HFFc6 (cell line): ENCODE results near the gene HIBADH. TPM values are rescaled to one million over a fixed set of nuclear protein-coding genes. Genes with fewer than 3 reads are reported as not detected.
A peak's percentile ranks its signal among the peaks of the same experiment; 100 is the strongest.

Source experiments
- DNase-seq: peaks from one replicate; pipeline ENCODE4 v3.0.0-alpha.2; 2018
- H3K27ac Mint-ChIP-seq: 2 replicates; pipeline ENCODE4 v1.8.0; 2020; ENCODE audit warnings: mild to moderate bottlenecking, mixed read lengths
- H3K27me3 Mint-ChIP-seq: 2 replicates; pipeline ENCODE4 v1.8.0; 2021; ENCODE audit warnings: mild to moderate bottlenecking, moderate library complexity, mixed read lengths; ENCODE audit not compliant: insufficient read depth
- H3K36me3 Mint-ChIP-seq: 2 replicates; pipeline ENCODE4 v1.8.0; 2021; ENCODE audit warnings: low read depth, mixed read lengths
- H3K4me1 Mint-ChIP-seq: 2 replicates; pipeline ENCODE4 v1.8.0; 2020; ENCODE audit warnings: low read depth, mixed read lengths
- H3K4me3 Mint-ChIP-seq: 2 replicates; pipeline ENCODE4 v1.8.0; 2020; ENCODE audit warnings: mild to moderate bottlenecking, moderate library complexity, mixed read lengths
- H3K9me3 Mint-ChIP-seq: 2 replicates; pipeline ENCODE4 v1.8.0; 2020; ENCODE audit warnings: mild to moderate bottlenecking, mixed read lengths
- CTCF ChIP-seq: fragments of 200-600 bp; sonication (generic); IDR thresholded peaks from 2 replicates; pipeline ENCODE4 v1.5.0; 2021; ENCODE audit warnings: antibody characterized with exemption, mild to moderate bottlenecking
- total RNA-seq, 6 experiments: library from RNA; stranded (reverse); fragmentation: NEBNext Ultra II Directional; extraction: Animal tissue kit (Norgen Biotek cat#: 25700); gene quantifications; 2 replicates in 1 of 6; 3 replicates in 5 of 6; pipeline ENCODE4 v1.2.3, GENCODE V29; 2021

HIBADH gene
- total RNA-seq, 6 experiments from 2014 or later = 43.6 to 55.6 (median 47.3) TPM

- H3K36me3 Mint-ChIP-seq = peaks cover 11% of the 10 kb centered on the region
- TF ChIP-seq CTCF = peak; percentile 60
- H3K4me1 Mint-ChIP-seq = peaks cover 13% of the 10 kb centered on the region
- H3K9me3 Mint-ChIP-seq = no peaks in the 10 kb centered on the region
- H3K4me3 Mint-ChIP-seq = no peak overlapping the region
- peak overlapping the region; percentile 52; the same call in 1 of the 2 replicates for H3K27ac Mint-ChIP-seq
- peak; percentile 77 for DNase-seq
- H3K27me3 Mint-ChIP-seq = no peaks in the 10 kb centered on the region
These were observed 101.9 kb downstream of the HIBADH start for GRCh38 chr7:27560706-27561235.

- H3K4me3 Mint-ChIP-seq = no peak overlapping the region
- no peak for TF ChIP-seq CTCF
- H3K9me3 Mint-ChIP-seq = no peaks in the 10 kb centered on the region
- no peak for DNase-seq
- 0 out of 2 replicates have a peak, but pooled peaks cover under 1% of the 10 kb centered on the region for H3K36me3 Mint-ChIP-seq
- H3K27me3 Mint-ChIP-seq = no peaks in the 10 kb centered on the region
- peaks cover 3% of the 10 kb centered on the region for H3K4me1 Mint-ChIP-seq
- H3K27ac Mint-ChIP-seq = no peak overlapping the region
These were observed 107.0 kb downstream of the HIBADH start for GRCh38 chr7:27555670-27556069.

GRCh38 chr7:27554826-27555225 lies 107.9 kb downstream of the HIBADH start:
- TF ChIP-seq CTCF = no peak
- H3K27ac Mint-ChIP-seq = no peak overlapping the region
- no peak overlapping the region for H3K4me3 Mint-ChIP-seq

GRCh38 chr7:27553273-27553672 lies 109.4 kb downstream of the HIBADH start:
- no peak overlapping the region for H3K27ac Mint-ChIP-seq
- no peaks in the 10 kb centered on the region for H3K9me3 Mint-ChIP-seq
- H3K27me3 Mint-ChIP-seq = no peaks in the 10 kb centered on the region
- H3K36me3 Mint-ChIP-seq = 0 out of 2 replicates have a peak, but pooled peaks cover 7% of the 10 kb centered on the region
- no peak for TF ChIP-seq CTCF
- no peak for DNase-seq
- H3K4me3 Mint-ChIP-seq = no peak overlapping the region
- H3K4me1 Mint-ChIP-seq = no peaks in the 10 kb centered on the region

More at GRCh38 chr7:27554826-27555225, 107.9 kb downstream of the HIBADH start:
- H3K9me3 Mint-ChIP-seq = no peaks in the 10 kb centered on the region
- H3K4me1 Mint-ChIP-seq = no peaks in the 10 kb centered on the region
- 0 out of 2 replicates have a peak, but pooled peaks cover 7% of the 10 kb centered on the region for H3K36me3 Mint-ChIP-seq
- no peaks in the 10 kb centered on the region for H3K27me3 Mint-ChIP-seq
- DNase-seq = no peak

DNA sequence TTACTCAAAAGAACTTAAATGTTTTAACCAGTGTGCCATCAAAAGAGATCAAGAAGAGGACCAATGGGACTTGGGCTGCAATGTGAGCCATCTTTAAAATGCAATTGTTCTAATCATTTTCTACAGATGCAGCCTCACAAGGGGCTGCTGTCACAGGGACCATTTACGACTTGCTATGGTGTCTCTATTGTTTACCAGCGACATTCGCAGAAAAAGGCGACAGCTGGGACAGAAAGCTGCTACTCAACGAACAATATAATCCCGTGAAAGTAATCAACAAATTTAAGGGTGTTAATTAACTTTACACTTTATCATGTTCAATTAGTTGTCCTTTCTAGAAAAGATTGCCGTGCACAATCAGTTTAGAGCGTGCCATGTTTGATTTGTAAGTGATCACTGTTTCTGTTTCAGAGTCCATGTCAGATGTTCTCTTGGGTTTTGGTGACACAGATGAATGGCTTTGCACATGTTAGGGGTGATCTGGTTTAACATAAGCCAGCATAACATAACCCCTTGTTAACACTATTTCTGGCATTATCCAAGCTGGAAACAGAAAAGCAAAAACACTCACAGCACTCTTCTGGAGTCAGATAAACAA lies 110.8 kb downstream of the HIBADH start:
- Mint-ChIP-seq H3K27me3 (no peaks in the 10 kb centered on the region), H3K4me1 (peaks cover 12% of the 10 kb centered on the region), H3K9me3 (no peaks in the 10 kb centered on the region), H3K4me3 (no peak overlapping the region), H3K27ac (no peak overlapping the region), H3K36me3 (0 out of 2 replicates have a peak, but pooled peaks cover 7% of the 10 kb centered on the region)
- DNase-seq = no peak
- no peak for TF ChIP-seq CTCF
